HG02642 (cell line): ENCODE measurements around the gene LRRC36.
A peak's percentile ranks its signal among the peaks of the same experiment; 100 is the strongest.

Experiments used
- ATAC-seq: cut with Tn5 transposase; IDR thresholded peaks from one replicate; pipeline ENCODE4 v1.9.1; 2021; ENCODE audit warnings: mild to moderate bottlenecking; ENCODE audit not compliant: unreplicated experiment, poor library complexity

LRRC36 gene

DNA sequence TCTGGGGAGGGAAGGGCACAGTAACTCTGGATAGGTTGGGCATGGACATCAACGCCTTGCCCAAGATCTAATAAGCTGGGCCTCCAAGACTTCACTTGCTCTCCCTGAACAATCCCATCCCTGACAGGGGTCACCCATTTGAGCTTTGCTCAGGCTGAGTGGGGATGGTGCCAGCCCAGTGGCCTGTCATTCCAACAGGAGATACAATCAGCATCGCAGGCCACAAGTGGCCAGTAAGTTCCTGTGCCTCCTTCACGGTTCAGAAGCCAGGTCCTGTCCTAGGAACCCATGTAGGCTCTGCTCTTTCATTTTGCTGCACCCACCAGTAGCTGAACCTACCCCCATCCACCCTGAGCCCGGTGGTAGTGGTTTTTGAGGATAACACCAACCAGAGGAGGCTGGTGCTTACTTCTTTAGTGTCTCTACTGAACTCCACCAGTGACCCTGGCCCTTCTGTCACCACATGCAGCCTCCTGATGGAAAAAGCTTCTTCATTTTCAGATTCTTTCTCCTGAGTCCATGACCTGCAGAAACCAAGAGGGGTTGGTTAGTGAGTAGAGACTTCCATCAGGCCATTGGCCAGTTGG is 32.4 kb upstream of the LRRC36 start:
- ATAC-seq: no peak

GRCh38 chr16:67294938-67295361 is 31.7 kb upstream of the LRRC36 start:
- ATAC-seq: no peak

DNA sequence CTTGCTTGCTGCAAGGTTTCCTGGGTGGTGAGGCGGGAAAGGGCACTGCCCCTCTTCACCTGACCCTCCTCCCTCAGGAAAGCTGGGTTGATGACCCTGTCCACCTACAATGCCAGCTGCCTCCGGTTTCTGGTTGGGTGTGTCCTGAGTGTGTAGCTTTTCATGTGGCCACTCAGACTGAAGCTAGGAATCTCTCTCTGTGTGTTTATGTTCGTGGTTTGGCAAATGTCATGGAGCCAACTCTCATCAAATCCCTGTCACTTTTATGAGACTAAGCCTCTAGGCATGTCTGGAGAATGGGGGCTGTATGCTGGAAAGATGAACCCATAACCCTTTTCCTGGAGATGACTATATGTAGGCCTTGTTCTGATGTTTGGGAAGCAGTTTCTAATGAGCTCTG is 30.2 kb upstream of the LRRC36 start:
- ATAC-seq: no peak

- ATAC-seq: no peak
These were observed 28.3 kb upstream of the LRRC36 start for GRCh38 chr16:67298277-67298676.

GRCh38 chr16:67299269-67299668 is 27.3 kb upstream of the LRRC36 start:
- no peak for ATAC-seq

DNA sequence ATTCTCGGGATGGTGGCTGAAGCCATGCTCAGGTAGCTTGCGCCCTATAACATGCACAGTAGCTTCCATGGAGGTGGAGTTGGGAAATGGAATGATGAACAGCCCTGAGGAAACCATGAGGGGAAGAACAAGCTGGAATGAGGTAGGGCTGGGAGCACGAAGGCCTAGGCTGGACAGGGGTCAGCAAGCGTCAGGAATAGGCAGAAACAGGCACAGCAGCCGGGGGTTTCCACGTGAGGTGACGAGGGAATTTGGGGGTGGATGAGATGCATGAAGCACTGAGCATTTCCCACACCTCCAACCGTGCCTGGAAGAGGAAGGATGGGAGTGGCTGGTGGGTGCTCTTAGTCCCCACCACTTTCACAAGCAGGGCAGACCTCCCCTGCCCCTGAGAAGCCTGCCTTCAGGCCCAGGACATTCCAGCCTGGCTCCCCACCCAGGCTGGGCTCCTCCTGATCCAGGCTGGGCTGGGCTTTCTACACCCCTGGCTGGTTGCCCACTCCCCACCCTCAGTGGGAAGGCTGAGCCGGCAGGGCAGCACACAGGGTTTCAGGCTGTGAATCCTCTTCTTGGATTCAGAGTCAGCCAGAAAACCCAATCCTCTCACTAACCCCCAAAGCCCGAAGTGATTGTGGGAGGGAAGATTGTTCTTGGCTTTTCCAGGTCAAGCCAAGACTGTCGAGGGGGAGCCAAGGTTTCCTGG is 25.4 kb upstream of the LRRC36 start:
- no peak for ATAC-seq

GRCh38 chr16:67302076-67302475 is 24.5 kb upstream of the LRRC36 start:
- no peak for ATAC-seq

GRCh38 chr16:67302970-67303369 is 23.6 kb upstream of the LRRC36 start:
- ATAC-seq: no peak

- no peak for ATAC-seq
These were observed 22.6 kb upstream of the LRRC36 start for GRCh38 chr16:67304020-67304419.

DNA sequence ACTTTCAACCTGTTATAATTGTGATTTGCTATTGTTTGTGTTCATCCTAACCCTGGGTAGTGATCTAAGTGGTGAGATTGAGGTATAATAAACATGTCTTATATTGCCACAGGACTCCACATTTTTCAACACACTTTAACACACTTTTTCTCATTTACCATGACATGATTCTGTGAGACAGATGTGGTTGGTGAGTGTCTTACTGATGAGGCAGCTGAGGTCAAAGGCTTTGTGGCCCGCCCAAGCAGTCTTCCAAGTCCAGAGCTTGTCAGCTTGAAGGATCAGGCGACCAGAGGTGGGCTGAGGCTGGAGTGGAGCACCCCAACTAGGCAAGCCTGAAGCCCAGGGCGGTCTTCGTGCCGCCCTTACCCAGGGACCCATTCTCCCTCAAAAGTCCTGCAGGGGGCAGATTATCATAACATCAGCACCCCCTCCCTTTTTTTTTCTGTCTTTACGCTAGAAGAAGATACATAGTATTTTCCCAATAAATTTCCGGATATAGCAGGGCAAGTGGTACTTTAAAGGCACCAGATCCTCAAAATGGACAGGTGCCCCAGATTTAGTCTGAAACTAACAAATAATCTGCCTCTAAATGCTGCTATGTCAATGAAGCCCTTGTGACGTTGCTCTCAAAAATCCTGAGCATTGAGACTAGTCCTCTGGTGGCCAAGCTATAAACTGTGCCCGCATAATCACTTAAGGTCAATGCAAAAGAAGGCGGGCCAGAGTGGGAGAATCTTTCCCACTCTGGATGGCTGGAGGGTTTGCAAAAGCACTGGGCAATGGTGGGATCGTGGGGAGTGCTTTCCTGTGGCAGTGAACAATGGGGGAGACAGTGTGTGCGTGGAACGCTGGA is 21.2 kb upstream of the LRRC36 start:
- no peak for ATAC-seq

- ATAC-seq: no peak
These were observed 16.1 kb upstream of the LRRC36 start for GRCh38 chr16:67310561-67310960.

DNA sequence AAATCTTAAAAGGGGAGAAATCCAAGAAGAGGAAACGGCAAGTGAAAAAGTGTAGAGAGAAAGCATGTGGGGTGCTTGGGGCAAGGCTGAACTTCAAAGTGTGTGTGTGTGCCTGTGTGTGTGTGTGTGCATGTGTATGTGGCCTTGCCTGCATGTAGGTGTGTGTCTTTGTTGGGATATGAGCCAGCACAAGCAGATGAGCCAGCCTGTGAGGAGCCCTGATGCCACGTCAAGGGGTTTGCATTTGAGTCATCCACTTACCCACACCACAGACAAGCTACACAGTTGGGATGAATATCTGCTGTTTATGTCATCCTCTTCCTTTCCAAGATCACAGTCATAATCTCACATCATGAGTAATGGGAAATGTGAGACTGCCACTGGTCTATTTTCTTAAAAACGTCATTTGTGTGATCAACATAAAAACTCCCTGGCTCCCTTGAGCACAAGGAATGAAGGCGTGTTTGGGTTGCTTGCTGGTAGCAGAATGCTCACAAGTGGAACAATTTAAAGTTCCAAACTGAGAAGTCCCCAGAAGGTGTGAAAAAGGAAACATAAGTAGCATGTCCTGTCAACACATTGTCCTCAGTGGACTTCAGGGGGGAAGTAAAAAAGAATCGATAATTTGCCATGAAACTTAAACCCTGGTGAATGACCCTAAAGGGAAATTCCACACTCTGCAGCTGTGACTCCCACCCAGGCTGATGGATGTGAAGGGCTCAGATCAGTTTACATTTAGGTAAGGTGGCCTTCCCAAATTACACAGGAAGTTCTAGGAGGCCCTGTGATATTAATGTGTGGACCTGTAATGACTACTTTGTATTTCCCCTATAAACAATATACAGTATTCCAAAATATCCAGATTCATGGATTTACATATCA is 14.8 kb upstream of the LRRC36 start:
- peak; percentile 83 for ATAC-seq

- no peak for ATAC-seq
These were observed 13.9 kb upstream of the LRRC36 start for GRCh38 chr16:67312719-67313118.

DNA sequence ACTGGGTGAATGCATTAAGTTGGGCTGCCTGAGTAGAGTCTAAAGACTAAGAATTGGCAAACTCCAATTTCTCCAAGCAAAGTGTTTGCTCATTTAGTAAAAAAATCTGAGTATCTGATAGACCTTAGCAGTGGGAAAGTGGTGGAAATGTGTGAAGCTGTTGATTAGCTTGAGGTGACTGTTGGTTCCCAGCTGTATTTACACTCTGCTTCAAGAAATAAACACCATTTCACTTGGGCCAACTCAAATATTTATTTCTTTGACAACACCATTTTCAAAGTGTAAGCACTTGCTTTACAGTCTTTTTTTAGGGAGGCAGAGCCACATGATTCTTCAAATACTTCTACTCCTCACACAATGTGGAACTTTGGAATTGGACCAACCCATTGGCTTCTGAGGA is 8.8 kb upstream of the LRRC36 start:
- ATAC-seq: no peak

DNA sequence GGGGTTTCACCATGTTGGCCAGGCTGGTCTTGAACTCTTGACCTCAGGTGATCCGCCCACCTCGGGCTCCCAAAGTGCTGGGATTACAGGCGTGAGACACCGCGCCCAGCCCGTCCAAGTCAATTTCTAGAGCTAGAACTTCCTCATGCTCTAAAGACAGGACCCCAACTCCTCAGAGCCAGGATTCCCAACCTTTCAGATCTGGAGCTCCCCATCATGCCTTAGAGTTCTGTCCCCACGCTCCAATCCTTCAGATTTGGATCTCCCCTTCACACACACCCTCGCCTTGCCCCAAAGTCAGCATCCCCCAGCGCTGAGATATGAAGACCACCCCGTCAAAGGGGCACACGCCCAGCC is 522 bp upstream of the LRRC36 start:
- no peak for ATAC-seq

DNA sequence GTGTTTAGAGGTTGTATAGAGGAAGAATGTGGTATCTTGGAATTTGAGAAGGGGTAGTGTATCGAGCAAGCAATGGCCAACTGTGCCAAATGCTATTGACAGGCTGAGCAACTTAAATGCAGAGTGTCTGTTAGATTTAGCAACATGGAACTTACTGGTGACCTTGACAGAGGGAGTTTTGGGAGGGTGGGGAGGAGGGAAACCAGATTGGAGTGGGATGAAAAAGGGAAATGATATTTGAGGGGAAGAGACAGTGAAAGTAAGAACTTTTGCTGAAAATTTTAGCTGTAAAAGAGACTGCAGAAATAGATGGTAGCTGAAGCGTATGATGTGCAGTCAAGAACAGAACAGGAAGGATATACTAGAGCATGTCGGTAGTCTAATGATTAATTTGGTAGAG is 1.1 kb downstream of the LRRC36 start:
- ATAC-seq: no peak

DNA sequence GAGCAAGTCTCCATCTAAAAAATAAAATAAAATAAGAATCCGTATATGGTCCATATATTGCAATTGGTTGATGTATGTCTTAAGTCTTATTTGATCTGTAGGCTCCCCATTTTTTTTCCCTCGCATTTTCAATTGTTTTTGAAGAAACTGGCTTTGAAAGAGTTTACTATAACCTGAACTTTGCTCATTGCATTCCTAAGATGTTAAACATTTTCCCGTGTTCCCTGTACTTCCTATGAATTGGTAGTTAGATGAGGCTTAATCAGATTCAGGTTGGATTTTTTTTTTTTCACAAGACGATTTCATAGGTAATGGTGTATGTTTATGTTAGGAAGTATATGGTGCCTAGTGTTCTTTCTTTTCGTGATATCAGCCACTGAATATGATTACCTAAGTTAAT is 3.3 kb downstream of the LRRC36 start:
- no peak for ATAC-seq

- no peak for ATAC-seq
These were observed 6.7 kb downstream of the LRRC36 start for GRCh38 chr16:67333315-67333714.

- ATAC-seq: no peak
These were observed 9.5 kb downstream of the LRRC36 start for GRCh38 chr16:67336116-67336515.

DNA sequence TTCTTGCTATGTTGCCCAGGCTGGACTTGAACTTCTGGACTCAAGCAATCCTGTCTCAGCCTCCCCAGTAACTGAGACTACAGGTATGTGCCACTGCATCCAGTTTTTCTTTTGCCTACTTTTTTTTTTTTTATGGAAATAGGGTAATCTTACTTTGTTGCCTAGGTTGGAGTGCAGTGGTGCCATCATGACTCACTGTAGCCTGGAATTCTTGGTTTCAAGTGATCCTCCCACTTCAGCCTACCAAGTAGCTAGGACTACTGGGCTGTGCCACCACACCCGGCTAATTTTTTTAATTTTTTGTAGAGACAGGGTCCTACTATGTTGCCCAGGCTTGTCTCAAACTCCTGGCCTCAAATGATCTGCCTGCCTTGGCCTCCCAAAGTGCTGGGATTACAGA is 10.0 kb downstream of the LRRC36 start:
- no peak for ATAC-seq

GRCh38 chr16:67339453-67339852 is 12.8 kb downstream of the LRRC36 start:
- ATAC-seq: no peak
